H1 (cell line): ENCODE measurements around the gene KDM2A. TPM values are rescaled to one million over a fixed set of nuclear protein-coding genes. Genes with fewer than 3 reads are reported as not detected.
A peak's percentile ranks its signal among the peaks of the same experiment; 100 is the strongest.

ENCODE experiments used
- CTCF ChIA-PET: fragments of 300-600 bp; sonication (Branson Sonifier 250); formaldehyde crosslinking; loops from one replicate; lab custom pipeline; 2021; ENCODE audit not compliant: partially characterized antibody; lab: Charles Lee
- POLR2A ChIA-PET: fragments of 300-600 bp; sonication (Branson Sonifier 250); formaldehyde crosslinking; loops from one replicate; lab custom pipeline; 2021; ENCODE audit warnings: inconsistent platforms; ENCODE audit not compliant: partially characterized antibody; lab: Charles Lee
- DNase-seq, 2 experiments: peaks; one replicate each; pipeline versions ENCODE4 v3.0.0 to v3.0.0-alpha.2; 2010 to 2022; ENCODE audit warnings: low spot score in 2 of 2, low read depth in 1 of 2, mixed read lengths in 1 of 2
- FAIRE-seq: peaks from 2 replicates; lab custom pipeline; 2011; peaks lifted over from hg19 to GRCh38; lab: Jason Lieb, UNC
- H2AFZ ChIP-seq: 2 replicates; pipeline ENCODE4 v1.8.1; 2012; ENCODE audit warnings: low read length, inconsistent platforms
- H2AK5ac ChIP-seq: 2 replicates; pipeline ENCODE4 v1.6.1; 2013; ENCODE audit warnings: low read depth, low read length
- H2BK120ac ChIP-seq: replicated peaks from 2 replicates; pipeline ENCODE3; 2013; ENCODE audit warnings: low read depth, low read length, inconsistent platforms
- H2BK12ac ChIP-seq: 2 replicates; pipeline ENCODE4 v1.6.1; 2013; ENCODE audit warnings: low read depth, low read length
- H2BK15ac ChIP-seq: 2 replicates; pipeline ENCODE4 v1.6.1; 2013; ENCODE audit warnings: low read length
- H2BK20ac ChIP-seq: 2 replicates; pipeline ENCODE4 v1.6.1; 2013; ENCODE audit warnings: low read length
- H2BK5ac ChIP-seq: 2 replicates; pipeline ENCODE4 v1.6.1; 2013; ENCODE audit warnings: low read depth, low read length
- H3K14ac ChIP-seq: 2 replicates; pipeline ENCODE4 v1.6.1; 2013; ENCODE audit warnings: inconsistent platforms; ENCODE audit not compliant: insufficient read length
- H3K18ac ChIP-seq: 2 replicates; pipeline ENCODE4 v1.6.1; 2013; ENCODE audit warnings: low read length; ENCODE audit errors: extremely low read depth
- H3K23ac ChIP-seq: 2 replicates; pipeline ENCODE4 v1.6.1; 2013; ENCODE audit warnings: inconsistent platforms; ENCODE audit not compliant: insufficient read length
- H3K23me2 ChIP-seq: 2 replicates; pipeline ENCODE4 v1.6.1; 2013; ENCODE audit warnings: low read depth, low read length
- H3K27ac ChIP-seq: 2 replicates; pipeline ENCODE4 v1.6.1; 2011; ENCODE audit warnings: low read depth, low read length, inconsistent platforms
- H3K27me3 ChIP-seq, 4 experiments: replicated peaks in 1 of 4; 1 replicate in 1 of 4; 2 replicates in 3 of 4; pipeline versions ENCODE4 v1.6.1 to v1.8.1; 2011 to 2013; ENCODE audit warnings: low read length in 3 of 4, mild to moderate bottlenecking in 3 of 4, inconsistent platforms in 2 of 4, mixed read lengths in 2 of 4, moderate library complexity in 1 of 4; ENCODE audit not compliant: control insufficient read depth in 3 of 4, insufficient read depth in 3 of 4; ENCODE audit errors: extremely low read depth in 1 of 4
- H3K36me3 ChIP-seq, 4 experiments: 2 replicates each; pipeline versions ENCODE4 v1.6.1 to v1.8.1; 2011 to 2013; ENCODE audit warnings: mild to moderate bottlenecking in 4 of 4, low read length in 3 of 4, moderate library complexity in 2 of 4, control low read depth in 1 of 4, inconsistent platforms in 1 of 4; ENCODE audit not compliant: insufficient read depth in 4 of 4, control insufficient read depth in 2 of 4
- H3K4ac ChIP-seq: replicated peaks from 2 replicates; pipeline ENCODE3; 2013; ENCODE audit warnings: low read length, low read depth, mixed read lengths, inconsistent platforms; ENCODE audit not compliant: insufficient read length
- H3K4me1 ChIP-seq, 4 experiments: replicated peaks in 1 of 4; 1 replicate in 1 of 4; 2 replicates in 3 of 4; pipeline versions ENCODE4 v1.6.1 to v1.8.1; 2011 to 2013; ENCODE audit warnings: low read length in 3 of 4, inconsistent platforms in 2 of 4, mixed read lengths in 1 of 4; ENCODE audit not compliant: insufficient read depth in 4 of 4, control insufficient read depth in 3 of 4
- H3K4me2 ChIP-seq, 2 experiments: 2 replicates each; pipeline versions ENCODE4 v1.6.1 to v1.8.1; 2011 to 2013; ENCODE audit warnings: low read depth in 2 of 2, low read length in 2 of 2, control low read depth in 1 of 2, inconsistent platforms in 1 of 2, mild to moderate bottlenecking in 1 of 2; ENCODE audit not compliant: insufficient read depth in 1 of 2
- H3K4me3 ChIP-seq, 4 experiments: fragments of 200-600, 300-600 bp in 1 of 4; sonication (generic), shearing (Covaris generic), sonication (Bioruptor Twin) in 1 of 4; 2 replicates each; pipeline versions ENCODE4 v1.5.1 to v1.8.1; 2011 to 2016; ENCODE audit warnings: low read length in 4 of 4, low read depth in 3 of 4, control low read depth in 2 of 4, inconsistent platforms in 2 of 4, mild to moderate bottlenecking in 2 of 4, mixed read lengths in 1 of 4, moderate library complexity in 1 of 4; ENCODE audit not compliant: insufficient read depth in 2 of 4; ENCODE audit errors: extremely low read depth in 1 of 4
- H3K56ac ChIP-seq: replicated peaks from 2 replicates; pipeline ENCODE3; 2013; ENCODE audit warnings: low read depth, mild to moderate bottlenecking, mixed read lengths, low read length, inconsistent platforms; ENCODE audit not compliant: insufficient read length
- H3K79me1 ChIP-seq: 2 replicates; pipeline ENCODE4 v1.6.1; 2013; ENCODE audit warnings: low read depth, low read length, control low read depth
- H3K79me2 ChIP-seq, 2 experiments: 2 replicates each; pipeline versions ENCODE4 v1.6.1 to v1.8.1; 2012 to 2013; ENCODE audit warnings: low read length in 2 of 2, mild to moderate bottlenecking in 2 of 2, inconsistent platforms in 1 of 2; ENCODE audit not compliant: insufficient read depth in 2 of 2, control insufficient read depth in 1 of 2
- H3K9ac ChIP-seq, 4 experiments: replicated peaks in 1 of 4; 1 replicate in 1 of 4; 2 replicates in 3 of 4; pipeline versions ENCODE4 v1.6.1 to v1.8.1; 2011 to 2013; ENCODE audit warnings: low read depth in 3 of 4, low read length in 3 of 4, control low read depth in 2 of 4, mild to moderate bottlenecking in 2 of 4, moderate library complexity in 2 of 4, inconsistent platforms in 1 of 4; ENCODE audit errors: extremely low read depth in 1 of 4
- H3K9me3 ChIP-seq, 2 experiments: 2 replicates each; pipeline versions ENCODE4 v1.6.1 to v1.8.1; 2012 to 2013; ENCODE audit warnings: mild to moderate bottlenecking in 2 of 2, moderate library complexity in 2 of 2, control low read depth in 1 of 2, inconsistent platforms in 1 of 2, low read depth in 1 of 2, low read length in 1 of 2, mixed read lengths in 1 of 2; ENCODE audit not compliant: insufficient read depth in 2 of 2
- H4K20me1 ChIP-seq, 2 experiments: replicated peaks in 1 of 2; 2 replicates each; pipeline versions ENCODE3 to v1.8.1; 2011 to 2013; ENCODE audit warnings: inconsistent platforms in 2 of 2, low read length in 2 of 2, mild to moderate bottlenecking in 1 of 2; ENCODE audit not compliant: insufficient read depth in 2 of 2, control insufficient read depth in 1 of 2
- H4K5ac ChIP-seq: 2 replicates; pipeline ENCODE4 v1.6.1; 2013; ENCODE audit warnings: low read length, low read depth, mixed read lengths, inconsistent platforms; ENCODE audit not compliant: insufficient read length
- H4K8ac ChIP-seq: 2 replicates; pipeline ENCODE4 v1.8.0; 2013; ENCODE audit warnings: mild to moderate bottlenecking, moderate library complexity, low read length, inconsistent platforms; ENCODE audit not compliant: insufficient read depth; ENCODE audit errors: extremely low read depth
- H4K91ac ChIP-seq: replicated peaks from 2 replicates; pipeline ENCODE3; 2013; ENCODE audit warnings: low read length, mixed read lengths, inconsistent platforms; ENCODE audit not compliant: insufficient read length
- HDAC6 ChIP-seq: IDR thresholded peaks from one replicate; pipeline ENCODE4 v1.7.1; 2012; ENCODE audit warnings: low read depth, mild to moderate bottlenecking, inconsistent platforms, low read length, moderate library complexity
- TAF7 ChIP-seq: optimal IDR thresholded peaks from 2 replicates; pipeline ENCODE3; 2011; ENCODE audit warnings: low read depth, mild to moderate bottlenecking, inconsistent platforms, low read length, moderate library complexity, borderline replicate concordance
- WGBS, 2 experiments: shearing (Covaris generic) in 1 of 2; methylation state at CpG; one replicate each; pipeline versions ENCODE4 v1.1.6 to v1.1.7; 2013 to 2015; ENCODE audit warnings: low lambda C conversion rate in 2 of 2, mixed read lengths in 2 of 2, inconsistent platforms in 1 of 2, low coverage in 1 of 2, missing lambda C conversion rate in 1 of 2; ENCODE audit not compliant: insufficient replicate concordance in 2 of 2, insufficient coverage in 1 of 2, insufficient read length in 1 of 2; ENCODE audit errors: extremely low coverage in 1 of 2, missing lambda C conversion rate in 1 of 2; 5-methylcytosine and 5-hydroxymethylcytosine counted together
- polyA plus RNA-seq, 7 experiments: library from polyadenylated mRNA; depleted of rRNA in 3 of 7; stranded (reverse) in 5 of 7; unstranded in 2 of 7; fragments of >200 nt in 5 of 7; fragments of 200-250 nt in 2 of 7; gene quantifications; 1 replicate in 5 of 7; 2 replicates in 1 of 7; 4 replicates in 1 of 7; pipeline versions ENCODE4 v1.2.1 to v1.2.3, GENCODE V29; 2011 to 2013; ENCODE audit warnings: missing spikeins in 2 of 7, mixed read lengths in 2 of 7
- total RNA-seq: library from RNA; stranded (reverse); fragmentation: NEBNext Ultra II Directional; extraction: Animal tissue kit (Norgen Biotek cat#: 25700); gene quantifications from 2 replicates; pipeline ENCODE4 v1.2.1, GENCODE V29; 2021
- TF ChIP-seq, protein P1 (sequence below), 3 experiments: IDR thresholded peaks; 1 replicate in 2 of 3; 2 replicates in 1 of 3; pipeline versions ENCODE4 v1.5.1 to v1.6.1; 2011; ENCODE audit warnings: low read length in 3 of 3, mild to moderate bottlenecking in 3 of 3, inconsistent platforms in 2 of 3, low read depth in 1 of 3, moderate library complexity in 1 of 3; ENCODE audit not compliant: insufficient read depth in 1 of 3; ENCODE audit errors: control extremely low read depth in 1 of 3

KDM2A gene
- total and polyA plus RNA-seq, 2 of the 8 experiments (the other 6 are each of a cell fraction or from before 2014, with no cell fraction given): 55.4 to 66.2 TPM

DNA sequence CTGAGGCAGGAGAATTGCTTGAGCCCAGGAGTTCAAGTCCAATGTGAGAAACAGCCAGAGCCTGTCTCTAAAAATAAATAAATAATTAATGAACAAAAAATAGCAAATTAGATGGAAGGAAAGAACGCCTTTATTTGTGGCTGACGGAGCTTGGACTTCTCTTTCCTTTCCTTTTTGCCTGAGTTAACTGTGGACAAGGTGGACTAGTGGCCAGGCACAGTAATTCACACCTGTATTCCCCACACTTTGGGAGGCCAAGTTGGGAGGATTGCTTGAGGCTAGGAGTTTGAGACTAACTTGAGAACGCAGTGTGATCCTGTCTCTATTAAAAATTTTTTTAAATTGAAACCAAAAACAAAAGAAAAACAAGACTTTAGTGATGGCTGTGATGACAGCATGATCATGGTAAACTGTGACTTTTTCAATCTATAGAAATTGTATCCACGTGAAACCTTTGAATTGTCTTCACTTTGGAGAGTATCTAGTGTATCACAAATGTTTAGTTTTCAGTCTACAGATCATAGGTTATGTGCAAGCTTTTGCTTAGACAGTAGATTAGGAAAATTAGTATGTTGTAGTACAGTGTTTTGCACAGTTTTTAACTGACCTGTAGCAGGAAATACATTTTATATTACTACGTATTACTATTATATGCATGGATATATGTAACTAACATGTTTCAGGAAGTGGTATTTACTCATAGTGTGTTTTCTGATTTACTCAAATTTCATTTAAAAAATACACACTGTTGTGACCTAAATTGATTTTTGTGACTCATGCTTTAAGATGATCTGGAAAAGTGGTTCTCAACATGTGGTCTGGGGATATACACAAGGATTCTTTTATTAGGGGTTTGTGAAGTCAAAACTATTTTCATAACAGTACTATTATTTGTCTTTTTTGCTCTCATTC, 42.1 kb downstream of the KDM2A start:
- peaks cover 0 to 87% of the 10 kb centered on the region in 2 experiments; a peak in 3 of 4 replicates for H3K79me2 ChIP-seq
- H4K91ac ChIP-seq: no peak overlapping the region
- H2BK120ac ChIP-seq: no peak overlapping the region
- H3K56ac ChIP-seq: no peak overlapping the region
- no peak overlapping the region for H2BK5ac ChIP-seq
- H3K9ac ChIP-seq: no peak overlapping the region
- no peaks in the 10 kb centered on the region for H3K9me3 ChIP-seq
- POLR2A ChIA-PET: interaction anchor here (0.6 to 1.2 kb wide), 2 partner anchors 10 to 14 kb away, joined by 3 read pairs; no protein-coding TSS in a partner anchor
- no peak overlapping the region for H4K5ac ChIP-seq
- no peak overlapping the region for H3K4me2 ChIP-seq
- no peak overlapping the region for H2BK20ac ChIP-seq
- no peak overlapping the region for H3K4ac ChIP-seq
- no peaks in the 10 kb centered on the region; a peak in 1 of 8 replicates for H3K36me3 ChIP-seq
- H3K23me2 ChIP-seq: no peaks in the 10 kb centered on the region
- no peak overlapping the region for H4K8ac ChIP-seq
- no peaks in the 10 kb centered on the region for H3K27me3 ChIP-seq
- no peak overlapping the region for H3K23ac ChIP-seq
- no peak overlapping the region for H2BK12ac ChIP-seq
- no peak for DNase-seq
- TF ChIP-seq, protein P1, sequence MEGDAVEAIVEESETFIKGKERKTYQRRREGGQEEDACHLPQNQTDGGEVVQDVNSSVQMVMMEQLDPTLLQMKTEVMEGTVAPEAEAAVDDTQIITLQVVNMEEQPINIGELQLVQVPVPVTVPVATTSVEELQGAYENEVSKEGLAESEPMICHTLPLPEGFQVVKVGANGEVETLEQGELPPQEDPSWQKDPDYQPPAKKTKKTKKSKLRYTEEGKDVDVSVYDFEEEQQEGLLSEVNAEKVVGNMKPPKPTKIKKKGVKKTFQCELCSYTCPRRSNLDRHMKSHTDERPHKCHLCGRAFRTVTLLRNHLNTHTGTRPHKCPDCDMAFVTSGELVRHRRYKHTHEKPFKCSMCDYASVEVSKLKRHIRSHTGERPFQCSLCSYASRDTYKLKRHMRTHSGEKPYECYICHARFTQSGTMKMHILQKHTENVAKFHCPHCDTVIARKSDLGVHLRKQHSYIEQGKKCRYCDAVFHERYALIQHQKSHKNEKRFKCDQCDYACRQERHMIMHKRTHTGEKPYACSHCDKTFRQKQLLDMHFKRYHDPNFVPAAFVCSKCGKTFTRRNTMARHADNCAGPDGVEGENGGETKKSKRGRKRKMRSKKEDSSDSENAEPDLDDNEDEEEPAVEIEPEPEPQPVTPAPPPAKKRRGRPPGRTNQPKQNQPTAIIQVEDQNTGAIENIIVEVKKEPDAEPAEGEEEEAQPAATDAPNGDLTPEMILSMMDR (IDR thresholded peaks at IDR 0.05; ENCODE audit: control extremely low read depth in 1 of 3, insufficient read depth in 1 of 3, low read depth in 1 of 3, low read length in 3 of 3): peak in 1 of 3 experiments; percentile 17; a peak in 1 of 4 replicates
- no peak for TF ChIP-seq HDAC6
- TF ChIP-seq TAF7: no peak
- TF ChIP-seq, all 59 proteins: peak for 1
- 90% methylated on average over 5 of the region's 5 CpGs; no CpG with 5 or more reads in 1 of the 2 experiments for WGBS, 2 experiments
- Histone ChIP-seq H3K4me3 (no peak overlapping the region), H2BK15ac (no peak overlapping the region), H2AFZ (no peak overlapping the region), H3K27ac (no peak overlapping the region), H3K79me1 (no peaks in the 10 kb centered on the region; the same call in 1 of the 2 replicates), H4K20me1 (peaks cover 3 to 4% of the 10 kb centered on the region in 2 experiments), H3K18ac (no peak overlapping the region), H3K4me1 (no peaks in the 10 kb centered on the region), H3K14ac (no peak overlapping the region), H2AK5ac (no peak overlapping the region)
- CTCF ChIA-PET: interaction anchor here (0.5 to 1.6 kb wide), 4 partner anchors 7 to 108 kb away, joined by 3 read pairs; no protein-coding TSS in a partner anchor
- FAIRE-seq: no peak
